ENCODE data around the gene TMEM200B. TPM values are rescaled to one million over a fixed set of nuclear protein-coding genes. Genes with fewer than 3 reads are reported as not detected.

TMEM200B gene
- total RNA-seq, 2 experiments from 2014 or later, result 1.0 to 1.1 TPM

DNA sequence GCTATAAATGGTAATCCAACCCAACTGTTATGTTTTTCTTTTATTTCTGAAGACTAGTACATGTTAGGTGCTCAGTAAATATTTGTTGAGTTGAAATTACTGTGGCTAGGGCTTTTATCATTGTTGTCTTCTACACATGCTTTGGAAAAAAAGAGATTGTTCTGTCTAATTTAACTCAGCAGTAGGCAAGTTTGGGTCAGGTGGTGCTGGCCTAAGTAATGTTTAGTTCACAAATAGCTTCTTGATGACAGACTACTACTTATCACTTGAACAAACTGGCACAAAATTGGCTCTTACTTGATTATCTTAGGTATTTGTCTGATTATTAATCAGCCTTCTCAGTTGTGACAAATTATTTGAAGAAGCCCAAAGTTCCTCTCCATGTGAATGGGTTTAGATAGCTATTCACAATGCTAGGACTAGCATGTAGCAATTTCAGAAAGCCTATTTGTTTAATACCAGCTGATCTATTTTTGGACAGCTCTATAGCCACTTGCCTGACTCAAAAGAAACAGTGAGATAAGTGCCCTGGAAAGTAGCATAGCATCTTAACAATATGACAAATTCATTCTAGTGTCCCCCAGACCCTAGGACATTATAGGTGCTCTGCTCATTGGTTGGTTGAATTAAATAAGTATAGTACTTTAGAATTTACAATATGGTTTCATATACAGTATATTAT lies 32.6 kb downstream of the TMEM200B start:
- no peak for DNase-seq
- Mint-ChIP-seq H3K27me3 (no peaks in the 10 kb centered on the region), H3K9me3 (peaks cover 5% of the 10 kb centered on the region), H3K27ac (no peak overlapping the region), H3K4me1 (ENCODE audit: low read depth) (peaks cover 5% of the 10 kb centered on the region), H3K4me3 (no peak overlapping the region), H3K36me3 (ENCODE audit: low read depth) (peaks cover 36% of the 10 kb centered on the region)
- ATAC-seq, result no peak
- ChIA-PET POLR2A (interaction anchor here (1.0 kb wide), 1 partner anchor 89 kb away, joined by 3 read pairs; no protein-coding TSS in a partner anchor), CTCF (interaction anchor here (0.8 to 1.1 kb wide), 2 partner anchors 9 to 111 kb away, joined by 3 read pairs; no protein-coding TSS in a partner anchor)
- intact Hi-C loops (cut with micrococcal nuclease), result no loop called here
- TF ChIP-seq, protein P1, sequence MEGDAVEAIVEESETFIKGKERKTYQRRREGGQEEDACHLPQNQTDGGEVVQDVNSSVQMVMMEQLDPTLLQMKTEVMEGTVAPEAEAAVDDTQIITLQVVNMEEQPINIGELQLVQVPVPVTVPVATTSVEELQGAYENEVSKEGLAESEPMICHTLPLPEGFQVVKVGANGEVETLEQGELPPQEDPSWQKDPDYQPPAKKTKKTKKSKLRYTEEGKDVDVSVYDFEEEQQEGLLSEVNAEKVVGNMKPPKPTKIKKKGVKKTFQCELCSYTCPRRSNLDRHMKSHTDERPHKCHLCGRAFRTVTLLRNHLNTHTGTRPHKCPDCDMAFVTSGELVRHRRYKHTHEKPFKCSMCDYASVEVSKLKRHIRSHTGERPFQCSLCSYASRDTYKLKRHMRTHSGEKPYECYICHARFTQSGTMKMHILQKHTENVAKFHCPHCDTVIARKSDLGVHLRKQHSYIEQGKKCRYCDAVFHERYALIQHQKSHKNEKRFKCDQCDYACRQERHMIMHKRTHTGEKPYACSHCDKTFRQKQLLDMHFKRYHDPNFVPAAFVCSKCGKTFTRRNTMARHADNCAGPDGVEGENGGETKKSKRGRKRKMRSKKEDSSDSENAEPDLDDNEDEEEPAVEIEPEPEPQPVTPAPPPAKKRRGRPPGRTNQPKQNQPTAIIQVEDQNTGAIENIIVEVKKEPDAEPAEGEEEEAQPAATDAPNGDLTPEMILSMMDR (IDR thresholded peaks at IDR 0.05), result no peak

DNA sequence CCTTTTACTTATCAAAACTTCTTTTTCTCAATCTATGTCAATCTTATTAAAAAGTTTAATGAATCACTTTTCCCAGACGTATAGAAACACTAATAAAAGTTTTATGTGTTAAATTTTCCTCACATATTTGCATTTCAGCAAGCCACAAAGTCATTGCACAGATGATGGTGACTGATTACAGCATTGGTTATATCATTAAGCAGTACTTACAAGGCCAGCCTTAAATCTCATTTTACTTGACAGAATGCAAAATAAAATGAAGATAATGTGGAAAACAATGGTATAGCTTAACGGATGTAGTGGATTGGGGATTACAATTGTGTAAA lies 39.5 kb downstream of the TMEM200B start:
- H3K27ac Mint-ChIP-seq, result peak overlapping the region; percentile 36
- POLR2A ChIA-PET, result no interaction called here
- CTCF ChIA-PET, result interaction anchor here (1.6 to 1.8 kb wide), 2 partner anchors 11 to 202 kb away, joined by 3 to 6 read pairs; no protein-coding TSS in a partner anchor

DNA sequence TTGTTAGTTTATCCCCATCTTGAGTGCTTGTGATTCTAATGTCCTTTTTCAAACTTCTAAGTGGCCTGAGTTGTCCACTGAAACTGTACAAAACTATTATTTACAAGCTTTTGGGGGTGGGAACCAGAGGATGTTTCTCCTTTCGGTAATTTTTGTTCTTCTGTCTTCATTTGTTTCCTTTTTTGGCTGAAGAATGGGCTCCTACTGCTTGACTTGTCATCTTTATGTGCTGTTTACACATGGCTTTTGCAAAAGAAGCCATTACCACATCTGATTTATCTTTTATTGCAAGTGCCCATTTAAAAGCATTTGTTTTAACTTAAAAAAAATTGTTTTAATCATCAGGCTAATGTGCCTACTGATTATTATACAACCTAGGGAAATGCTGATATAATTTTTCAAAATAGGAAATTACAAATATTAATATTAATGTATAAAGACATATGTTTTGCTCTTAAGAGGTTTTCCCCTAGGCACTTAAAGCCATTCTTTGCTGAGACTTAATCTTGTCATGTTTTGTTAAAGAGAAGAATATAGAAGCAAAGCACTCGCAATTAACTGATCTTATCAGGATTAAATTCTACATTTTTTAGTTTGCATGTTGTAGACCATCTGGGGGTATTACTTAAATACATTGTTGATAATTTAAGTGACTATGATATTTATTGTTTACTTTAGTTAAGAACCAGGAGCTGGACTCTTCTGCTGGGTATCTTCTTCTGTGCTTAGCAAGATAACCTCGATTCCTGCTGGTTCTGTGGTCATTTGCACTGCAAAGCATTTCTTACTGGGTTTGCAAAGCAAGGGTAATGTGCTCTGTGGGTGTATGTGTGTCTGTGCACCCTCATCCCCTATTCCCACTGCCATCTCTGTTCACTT lies 40.1 kb downstream of the TMEM200B start:
- Mint-ChIP-seq H3K27me3 (no peaks in the 10 kb centered on the region), H3K4me3 (no peak overlapping the region), H3K9me3 (no peaks in the 10 kb centered on the region), H3K36me3 (ENCODE audit: low read depth) (peaks cover 7% of the 10 kb centered on the region), H3K4me1 (ENCODE audit: low read depth) (peaks cover 13% of the 10 kb centered on the region), H3K27ac (no peak overlapping the region)
- ChIA-PET POLR2A (no interaction called here), CTCF (interaction anchor here (1.6 kb wide), 1 partner anchor 10 kb away, joined by 3 read pairs; no protein-coding TSS in a partner anchor)
- intact Hi-C loops (cut with micrococcal nuclease), result no loop called here
- ATAC-seq, result no peak
- TF ChIP-seq, protein P1 (IDR thresholded peaks at IDR 0.05), result no peak
- no peak for DNase-seq

More for the DNA sequence above, 39.5 kb downstream of the TMEM200B start:
- DNase-seq, result no peak
- H3K9me3 Mint-ChIP-seq, result no peaks in the 10 kb centered on the region
- TF ChIP-seq, protein P1 (IDR thresholded peaks at IDR 0.05), result no peak
- H3K36me3 Mint-ChIP-seq (ENCODE audit: low read depth), result peaks cover 7% of the 10 kb centered on the region
- H3K27me3 Mint-ChIP-seq, result no peaks in the 10 kb centered on the region
- no peak for ATAC-seq
- H3K4me3 Mint-ChIP-seq, result no peak overlapping the region
- H3K4me1 Mint-ChIP-seq (ENCODE audit: low read depth), result peaks cover 13% of the 10 kb centered on the region
- intact Hi-C loops (cut with micrococcal nuclease), result no loop called here

DNA sequence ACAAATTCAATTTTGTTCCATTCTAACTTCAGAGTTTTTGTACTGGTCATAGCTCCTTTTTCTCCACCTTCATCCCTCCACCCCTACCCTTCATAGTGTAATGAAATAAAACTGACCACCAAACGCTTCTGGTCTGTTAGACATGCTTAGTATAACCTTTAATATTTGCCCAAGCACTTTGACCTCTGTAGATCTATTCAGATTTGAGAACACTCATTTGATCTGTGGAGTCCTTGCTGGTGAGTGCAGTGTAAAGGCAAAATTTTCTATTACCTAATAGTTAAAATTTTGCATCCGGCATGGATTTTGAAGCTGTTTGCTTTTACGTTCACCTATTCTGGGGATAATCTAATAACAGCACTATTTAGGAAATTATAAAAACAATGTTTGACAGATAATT lies 41.2 kb downstream of the TMEM200B start:
- H3K27ac Mint-ChIP-seq, result no peak overlapping the region
- peaks cover 13% of the 10 kb centered on the region for H3K4me1 Mint-ChIP-seq (ENCODE audit: low read depth)
- CTCF ChIA-PET, result interaction anchor here (1.4 to 3.5 kb wide), 3 partner anchors 8 to 201 kb away, joined by 3 to 11 read pairs (median 7); no protein-coding TSS in a partner anchor

More for the DNA sequence above, 41.2 kb downstream of the TMEM200B start:
- POLR2A ChIA-PET, result interaction anchor here (1.0 kb wide), 1 partner anchor 42 kb away, joined by 3 read pairs; no protein-coding TSS in a partner anchor
- ATAC-seq, result no peak
- H3K27me3 Mint-ChIP-seq, result no peaks in the 10 kb centered on the region
- intact Hi-C loops (cut with micrococcal nuclease), result no loop called here
- no peak for DNase-seq
- TF ChIP-seq, protein P1 (IDR thresholded peaks at IDR 0.05), result no peak
- H3K36me3 Mint-ChIP-seq (ENCODE audit: low read depth), result peaks cover 4% of the 10 kb centered on the region
- no peaks in the 10 kb centered on the region for H3K9me3 Mint-ChIP-seq
- no peak overlapping the region for H3K4me3 Mint-ChIP-seq
